HG03039 (cell line): ENCODE results near the gene CD44.

Experiments
- ATAC-seq: cut with Tn5 transposase; IDR thresholded peaks from one replicate; pipeline ENCODE4 v1.9.1; 2021; ENCODE audit warnings: mild to moderate bottlenecking, moderate library complexity; ENCODE audit not compliant: unreplicated experiment

CD44 gene

GRCh38 chr11:35155677-35156076, 16.7 kb downstream of the CD44 start:
- ATAC-seq: no peak

- ATAC-seq: no peak
Measured at GRCh38 chr11:35157814-35158700, 19.1 kb downstream of the CD44 start.

- ATAC-seq: no peak
Measured at GRCh38 chr11:35158701-35159510, 19.9 kb downstream of the CD44 start.

- ATAC-seq: no peak
Measured at GRCh38 chr11:35160246-35160824, 21.4 kb downstream of the CD44 start.

- ATAC-seq: no peak
Measured at GRCh38 chr11:35160902-35161597, 22.1 kb downstream of the CD44 start.

- no peak for ATAC-seq
Measured at GRCh38 chr11:35162745-35163144, 23.8 kb downstream of the CD44 start.

- ATAC-seq: no peak
Measured at GRCh38 chr11:35163209-35163608, 24.2 kb downstream of the CD44 start.

GRCh38 chr11:35163702-35164496, 24.9 kb downstream of the CD44 start:
- no peak for ATAC-seq

GRCh38 chr11:35165030-35165422, 26.1 kb downstream of the CD44 start:
- ATAC-seq: no peak

- ATAC-seq: peak; percentile 63
Measured at GRCh38 chr11:35165423-35166368, 26.7 kb downstream of the CD44 start.

GRCh38 chr11:35166369-35167360, 27.7 kb downstream of the CD44 start:
- no peak for ATAC-seq

- no peak for ATAC-seq
Measured at GRCh38 chr11:35167426-35167954, 28.5 kb downstream of the CD44 start.

- no peak for ATAC-seq
Measured at GRCh38 chr11:35168671-35169070, 29.7 kb downstream of the CD44 start.

- no peak for ATAC-seq
Measured at GRCh38 chr11:35169112-35169511, 30.1 kb downstream of the CD44 start.

GRCh38 chr11:35169754-35170153, 30.8 kb downstream of the CD44 start:
- no peak for ATAC-seq

- no peak for ATAC-seq
Measured at GRCh38 chr11:35170503-35170902, 31.5 kb downstream of the CD44 start.

GRCh38 chr11:35171226-35171625, 32.3 kb downstream of the CD44 start:
- no peak for ATAC-seq
